HEK293T (cell line): Measurements from ENCODE around the gene CCDC187.

ENCODE experiments used
- CTCF ChIA-PET: fragments of 350-600 bp; formaldehyde crosslinking; extraction: SDS; loops from one replicate; lab custom pipeline; 2021; ENCODE audit warnings: antibody characterized with exemption, inconsistent platforms; lab: Yijun Ruan, JAX
- POLR2A ChIA-PET: fragments of 350-600 bp; formaldehyde crosslinking; extraction: SDS; loops from one replicate; lab custom pipeline; 2020; ENCODE audit warnings: antibody characterized with exemption, inconsistent platforms; lab: Yijun Ruan, JAX
- DNase-seq: peaks from one replicate; pipeline ENCODE4 v3.0.0; 2012; ENCODE audit warnings: mixed read lengths; ENCODE audit errors: extremely low spot score
- ARNT ChIP-seq: fragments of 450-650 bp; IDR thresholded peaks from 2 replicates; pipeline ENCODE4 v1.6.1; 2017; ENCODE audit warnings: mild to moderate bottlenecking
- BHLHE40 ChIP-seq: fragments of 450-650 bp; IDR thresholded peaks from 2 replicates; pipeline ENCODE4 v1.6.1; 2016; ENCODE audit warnings: mild to moderate bottlenecking, moderate library complexity, borderline replicate concordance
- CTBP1 ChIP-seq: fragments of 450-650 bp; IDR thresholded peaks from 2 replicates; pipeline ENCODE4 v1.6.1; 2016; ENCODE audit warnings: borderline replicate concordance
- ELF4 ChIP-seq: fragments of 450-650 bp; IDR thresholded peaks from 2 replicates; pipeline ENCODE4 v1.6.1; 2017; ENCODE audit warnings: antibody characterized with exemption
- FOXA1 ChIP-seq: fragments of 450-650 bp; IDR thresholded peaks from 2 replicates; pipeline ENCODE4 v1.6.1; 2016; ENCODE audit warnings: mild to moderate bottlenecking
- FOXK2 ChIP-seq: fragments of 450-650 bp; IDR thresholded peaks from 2 replicates; pipeline ENCODE4 v1.6.1; 2016; ENCODE audit warnings: mild to moderate bottlenecking
- FOXM1 ChIP-seq: fragments of 450-650 bp; IDR thresholded peaks from 2 replicates; pipeline ENCODE4 v1.6.1; 2017; ENCODE audit warnings: mild to moderate bottlenecking, borderline replicate concordance
- HDGF ChIP-seq: fragments of 450-650 bp; IDR thresholded peaks from 2 replicates; pipeline ENCODE4 v1.6.1; 2017; ENCODE audit warnings: antibody characterized with exemption, borderline replicate concordance
- L3MBTL2 ChIP-seq: fragments of 450-650 bp; conservative IDR thresholded peaks from 2 replicates; pipeline ENCODE4 v1.6.1; 2016; ENCODE audit warnings: mild to moderate bottlenecking
- LEF1 ChIP-seq: fragments of 450-650 bp; IDR thresholded peaks from 2 replicates; pipeline ENCODE4 v1.6.1; 2017; ENCODE audit warnings: mild to moderate bottlenecking, borderline replicate concordance
- NFRKB ChIP-seq: fragments of 450-650 bp; IDR thresholded peaks from 2 replicates; pipeline ENCODE4 v1.6.1; 2016; ENCODE audit warnings: mild to moderate bottlenecking, moderate library complexity
- PKNOX1 ChIP-seq: fragments of 450-650 bp; IDR thresholded peaks from 2 replicates; pipeline ENCODE4 v1.6.1; 2016
- SP1 ChIP-seq: fragments of 450-650 bp; IDR thresholded peaks from 2 replicates; pipeline ENCODE4 v1.6.1; 2017
- SUZ12 ChIP-seq: fragments of 450-650 bp; IDR thresholded peaks from 2 replicates; pipeline ENCODE4 v1.6.1; 2016; ENCODE audit warnings: mild to moderate bottlenecking
- TARDBP ChIP-seq: fragments of 450-650 bp; IDR thresholded peaks from 2 replicates; pipeline ENCODE4 v1.6.1; 2016
- ZNF384 ChIP-seq: fragments of 450-650 bp; IDR thresholded peaks from 2 replicates; pipeline ENCODE4 v1.6.1; 2016

The CCDC187 gene

GRCh38 chr9:136297766-136298735, 5.8 kb downstream of the CCDC187 start:
- POLR2A ChIA-PET = no interaction called here
- no peak for DNase-seq
- CTCF ChIA-PET = no interaction called here
- TF ChIP-seq LEF1 (no peak), BHLHE40 (no peak), FOXA1 (no peak), ELF4 (no peak), HDGF (no peak), NFRKB (no peak), CTBP1 (no peak), TARDBP (no peak), FOXK2 (no peak), ZNF384 (no peak), L3MBTL2 (no peak), FOXM1 (no peak), SP1 (no peak), SUZ12 (no peak), ARNT (no peak), PKNOX1 (no peak)

- TF ChIP-seq CTBP1 (no peak), ZNF384 (no peak), ARNT (no peak), ELF4 (no peak), NFRKB (no peak), PKNOX1 (no peak), FOXM1 (no peak), TARDBP (no peak), BHLHE40 (no peak), FOXA1 (no peak), FOXK2 (no peak), L3MBTL2 (no peak), HDGF (no peak)
- ChIA-PET CTCF (no interaction called here), POLR2A (no interaction called here)
- DNase-seq = no peak
Measured at GRCh38 chr9:136297016-136297691, 6.7 kb downstream of the CCDC187 start.

- CTCF ChIA-PET = no interaction called here
- TF ChIP-seq FOXM1 = no peak
- TF ChIP-seq FOXA1 = no peak
- no peak for TF ChIP-seq ZNF384
- TF ChIP-seq NFRKB = no peak
- no peak for TF ChIP-seq ELF4
- TF ChIP-seq SP1 = no peak
- no peak for TF ChIP-seq SUZ12
- TF ChIP-seq L3MBTL2 = no peak
- no peak for TF ChIP-seq FOXK2
- TF ChIP-seq CTBP1 = no peak
- TF ChIP-seq PKNOX1 = no peak
- TF ChIP-seq BHLHE40 = no peak
- no peak for TF ChIP-seq ARNT
- TF ChIP-seq LEF1 = no peak
- TF ChIP-seq HDGF = no peak
- TF ChIP-seq TARDBP = no peak
- POLR2A ChIA-PET = no interaction called here
- DNase-seq = no peak
Measured at GRCh38 chr9:136296434-136297015, 7.4 kb downstream of the CCDC187 start.

GRCh38 chr9:136295542-136296433, 8.1 kb downstream of the CCDC187 start:
- no peak for DNase-seq
- CTCF ChIA-PET = no interaction called here
- TF ChIP-seq SP1 = no peak
- peak; percentile 63; the same call in 1 of the 2 replicates for TF ChIP-seq PKNOX1
- POLR2A ChIA-PET = no interaction called here
